MM.1S (cell line): ENCODE data around the gene SEL1L3.

Experiments used
- EZH2 ChIP-seq: fragments of 300-600 bp; sonication (generic); optimal IDR thresholded peaks from 2 replicates; pipeline ENCODE3; 2017; ENCODE audit warnings: low read depth, mild to moderate bottlenecking, antibody characterized with exemption, low read length, mixed read lengths
- EZH2phosphoT487 ChIP-seq: fragments of 300-600 bp; sonication (generic); IDR thresholded peaks from 2 replicates; pipeline ENCODE4 v1.6.1; 2018; ENCODE audit warnings: antibody characterized with exemption, low read length
- TF ChIP-seq, protein P1 (sequence below): fragments of 300-600 bp; sonication (generic); IDR thresholded peaks from 2 replicates; pipeline ENCODE4 v1.5.1; 2016; ENCODE audit warnings: antibody characterized with exemption, low read length, mixed read lengths

DNA sequence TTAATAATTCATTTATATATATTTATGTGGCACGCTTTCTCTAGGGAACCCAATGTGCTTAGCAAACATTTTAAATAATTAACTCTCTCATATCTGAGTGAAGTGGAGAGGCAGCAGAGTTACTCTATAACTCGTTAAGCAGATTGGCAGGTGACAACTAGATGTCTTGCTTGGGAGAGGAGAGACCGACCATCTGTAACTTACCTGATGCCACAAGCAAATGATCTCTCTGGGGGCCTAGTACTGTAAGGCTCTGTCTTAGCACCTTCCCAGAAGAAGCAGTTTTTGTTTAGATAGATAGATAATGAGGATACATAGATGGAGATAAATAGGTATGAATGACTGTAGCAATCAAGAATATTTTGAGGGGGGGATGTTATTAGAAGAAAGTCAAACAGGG lies 11.9 kb upstream of the SEL1L3 start:
- TF ChIP-seq, protein P1, sequence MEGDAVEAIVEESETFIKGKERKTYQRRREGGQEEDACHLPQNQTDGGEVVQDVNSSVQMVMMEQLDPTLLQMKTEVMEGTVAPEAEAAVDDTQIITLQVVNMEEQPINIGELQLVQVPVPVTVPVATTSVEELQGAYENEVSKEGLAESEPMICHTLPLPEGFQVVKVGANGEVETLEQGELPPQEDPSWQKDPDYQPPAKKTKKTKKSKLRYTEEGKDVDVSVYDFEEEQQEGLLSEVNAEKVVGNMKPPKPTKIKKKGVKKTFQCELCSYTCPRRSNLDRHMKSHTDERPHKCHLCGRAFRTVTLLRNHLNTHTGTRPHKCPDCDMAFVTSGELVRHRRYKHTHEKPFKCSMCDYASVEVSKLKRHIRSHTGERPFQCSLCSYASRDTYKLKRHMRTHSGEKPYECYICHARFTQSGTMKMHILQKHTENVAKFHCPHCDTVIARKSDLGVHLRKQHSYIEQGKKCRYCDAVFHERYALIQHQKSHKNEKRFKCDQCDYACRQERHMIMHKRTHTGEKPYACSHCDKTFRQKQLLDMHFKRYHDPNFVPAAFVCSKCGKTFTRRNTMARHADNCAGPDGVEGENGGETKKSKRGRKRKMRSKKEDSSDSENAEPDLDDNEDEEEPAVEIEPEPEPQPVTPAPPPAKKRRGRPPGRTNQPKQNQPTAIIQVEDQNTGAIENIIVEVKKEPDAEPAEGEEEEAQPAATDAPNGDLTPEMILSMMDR = no peak
- TF ChIP-seq EZH2 (no peak), EZH2phosphoT487 (no peak)
